ENCODE data around the gene CPN1. TPM values are rescaled to one million over a fixed set of nuclear protein-coding genes. Genes with fewer than 3 reads are reported as not detected.

CPN1 gene
- total and polyA plus RNA-seq, 2 of the 8 experiments (the other 6 are each of a cell fraction or from before 2014, with no cell fraction given), result 0.15 to 0.20 TPM

DNA sequence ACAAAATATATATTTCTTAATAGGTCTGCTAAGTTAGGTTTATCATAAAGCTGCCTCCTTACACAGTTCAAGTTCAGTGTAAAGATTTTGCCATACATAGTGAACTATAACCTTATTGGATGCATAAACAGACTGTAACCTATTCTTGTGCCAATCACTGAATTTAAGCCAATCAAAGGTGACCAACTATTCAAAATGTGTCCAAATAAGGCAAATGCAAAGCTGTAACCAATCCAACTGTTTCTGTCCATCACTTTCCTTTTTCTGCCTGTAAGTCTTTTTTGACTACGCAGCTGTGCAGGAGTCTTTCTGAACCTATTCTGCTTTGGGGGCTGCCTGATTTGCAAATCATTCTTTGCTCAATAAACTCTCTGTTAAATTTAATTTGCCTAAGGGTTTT, 60.3 kb downstream of the CPN1 start:
- POLR2A ChIA-PET (ENCODE audit: partially characterized antibody), result interaction anchor here (0.8 to 1.8 kb wide), 3 partner anchors 12 to 108 kb away, joined by 3 to 8 read pairs (median 4); partner anchors contain the start of gene DNMBP
- H2BK12ac ChIP-seq (ENCODE audit: low read depth, low read length), result no peak overlapping the region

More for the DNA sequence above, 60.3 kb downstream of the CPN1 start:
- Histone ChIP-seq H3K9ac (replicated peaks in 1 of 4; ENCODE audit: extremely low read depth in 1 of 4, low read depth in 3 of 4, low read length in 3 of 4) (no peak overlapping the region), H3K27ac (ENCODE audit: low read depth, low read length) (no peak overlapping the region), H4K20me1 (replicated peaks in 1 of 2; ENCODE audit: control insufficient read depth in 1 of 2, insufficient read depth in 2 of 2, low read length in 2 of 2) (no peaks in the 10 kb centered on the region), H3K27me3 (replicated peaks in 1 of 4; ENCODE audit: control insufficient read depth in 3 of 4, extremely low read depth in 1 of 4, insufficient read depth in 3 of 4, low read length in 3 of 4) (no peaks in the 10 kb centered on the region), H3K56ac (replicated peaks; ENCODE audit: insufficient read length, low read depth, low read length) (no peak overlapping the region), H3K4me1 (replicated peaks in 1 of 4; ENCODE audit: control insufficient read depth in 3 of 4, insufficient read depth in 4 of 4, low read length in 3 of 4) (peaks cover 0 to 7% (median 1%) of the 10 kb centered on the region in 4 experiments; a peak in 5 of 7 replicates), H3K79me1 (ENCODE audit: low read depth, low read length) (no peaks in the 10 kb centered on the region), H2BK5ac (ENCODE audit: low read depth, low read length) (no peak overlapping the region), H3K23me2 (ENCODE audit: low read depth, low read length) (no peaks in the 10 kb centered on the region), H3K4ac (replicated peaks; ENCODE audit: insufficient read length, low read depth, low read length) (no peak overlapping the region), H3K4me3 (ENCODE audit: extremely low read depth in 1 of 4, insufficient read depth in 2 of 4, low read depth in 3 of 4, low read length in 4 of 4) (no peak overlapping the region), H4K5ac (ENCODE audit: insufficient read length, low read depth, low read length) (no peak overlapping the region), H3K9me3 (ENCODE audit: insufficient read depth in 2 of 2, low read depth in 1 of 2, low read length in 1 of 2) (no peaks in the 10 kb centered on the region), H2BK15ac (ENCODE audit: low read length) (no peak overlapping the region), H3K18ac (ENCODE audit: extremely low read depth, low read length) (no peak overlapping the region), H2AK5ac (ENCODE audit: low read depth, low read length) (no peak overlapping the region), H4K8ac (ENCODE audit: extremely low read depth, insufficient read depth, low read length) (no peak overlapping the region), H3K14ac (ENCODE audit: insufficient read length) (no peak overlapping the region), H3K23ac (ENCODE audit: insufficient read length) (no peak overlapping the region), H3K4me2 (ENCODE audit: insufficient read depth in 1 of 2, low read depth in 2 of 2, low read length in 2 of 2) (no peak overlapping the region), H3K36me3 (ENCODE audit: control insufficient read depth in 2 of 4, insufficient read depth in 4 of 4, low read length in 3 of 4) (no peaks in the 10 kb centered on the region), H2BK20ac (ENCODE audit: low read length) (no peak overlapping the region), H3K79me2 (ENCODE audit: control insufficient read depth in 1 of 2, insufficient read depth in 2 of 2, low read length in 2 of 2) (no peaks in the 10 kb centered on the region), H4K91ac (replicated peaks; ENCODE audit: insufficient read length, low read length) (no peak overlapping the region), H2AFZ (ENCODE audit: low read length) (no peak overlapping the region), H2BK120ac (replicated peaks; ENCODE audit: low read depth, low read length) (no peak overlapping the region)
- DNase-seq (ENCODE audit: low read depth in 1 of 2, low spot score in 2 of 2) (no peak), FAIRE-seq (no peak)
- CTCF ChIA-PET (ENCODE audit: partially characterized antibody), result interaction anchor here (1.0 to 6.0 kb wide), 9 partner anchors 9 to 125 kb away, joined by 3 to 33 read pairs (median 5); partner anchors contain the start of gene DNMBP
- TF ChIP-seq TBP (IDR thresholded peaks at IDR 0.05; ENCODE audit: low read depth, low read length) (no peak), SIRT6 (IDR thresholded peaks at IDR 0.05; ENCODE audit: low read length) (no peak), POLR2AphosphoS5 (IDR thresholded peaks at IDR 0.05; ENCODE audit: low read depth, low read length) (no peak), TAF1 (IDR thresholded peaks at IDR 0.05; ENCODE audit: low read depth, low read length) (no peak)
- 87% methylated on average over 1 of the region's 1 CpG; no CpG with 5 or more reads in 1 of the 2 experiments for WGBS, 2 experiments (ENCODE audit: extremely low coverage in 1 of 2, insufficient coverage in 1 of 2, insufficient read length in 1 of 2, insufficient replicate concordance in 2 of 2, low coverage in 1 of 2, low lambda C conversion rate in 2 of 2, missing lambda C conversion rate in 1 of 2)
